CD14-positive monocyte (primary cell): Measurements from ENCODE around the gene SPAG16. TPM values are rescaled to one million over a fixed set of nuclear protein-coding genes. Genes with fewer than 3 reads are reported as not detected.

Source experiments
- DNase-seq, 3 donors: peaks; one replicate each; pipeline ENCODE4 v3.0.0-alpha.2; 2011 to 2022
- H2AFZ ChIP-seq: 2 replicates; pipeline ENCODE4 v1.6.0; 2012; ENCODE audit warnings: mild to moderate bottlenecking, low read depth, low read length, inconsistent platforms; ENCODE audit not compliant: insufficient read depth, poor library complexity, severe bottlenecking
- H3K27ac ChIP-seq, 2 donors: 1 replicate in 1 of 2; 2 replicates in 1 of 2; pipeline ENCODE4 v1.5.1; 2012 to 2013; ENCODE audit warnings: low read length in 2 of 2, control low read depth in 1 of 2, inconsistent platforms in 1 of 2, low read depth in 1 of 2, mild to moderate bottlenecking in 1 of 2
- H3K27me3 ChIP-seq, 2 donors: one replicate each; pipeline versions ENCODE4 v1.6.0 to v1.6.1; 2011 to 2013; ENCODE audit warnings: low read length in 2 of 2; ENCODE audit not compliant: control insufficient read depth in 2 of 2, insufficient read depth in 2 of 2
- H3K36me3 ChIP-seq, 2 donors: replicated peaks in 1 of 2; 1 replicate in 1 of 2; 2 replicates in 1 of 2; pipeline versions ENCODE4 v1.5.1 to v1.6.1; 2012 to 2013; ENCODE audit warnings: low read length in 2 of 2, control low read depth in 1 of 2, inconsistent platforms in 1 of 2, mild to moderate bottlenecking in 1 of 2; ENCODE audit not compliant: insufficient read depth in 2 of 2, control insufficient read depth in 1 of 2
- H3K4me1 ChIP-seq, 2 donors: 1 replicate in 1 of 2; 2 replicates in 1 of 2; pipeline versions ENCODE4 v1.5.1 to v1.6.1; 2012 to 2013; ENCODE audit warnings: low read length in 2 of 2, control low read depth in 1 of 2, inconsistent platforms in 1 of 2, mild to moderate bottlenecking in 1 of 2, moderate library complexity in 1 of 2; ENCODE audit not compliant: insufficient read depth in 2 of 2, control insufficient read depth in 1 of 2
- H3K4me2 ChIP-seq: replicated peaks from 2 replicates; pipeline ENCODE3; 2012; ENCODE audit warnings: low read length, moderate library complexity, mild to moderate bottlenecking; ENCODE audit not compliant: poor library complexity, severe bottlenecking; ENCODE audit errors: extremely low read depth
- H3K4me3 ChIP-seq, 3 experiments: fragments of 200-600 bp in 1 of 3; sonication (generic) in 1 of 3; replicated peaks in 1 of 3; 1 replicate in 2 of 3; 2 replicates in 1 of 3; pipeline ENCODE4 v1.5.1; 2011 to 2013; ENCODE audit warnings: low read length in 3 of 3, mild to moderate bottlenecking in 3 of 3, control low read depth in 2 of 3, low read depth in 2 of 3, inconsistent platforms in 1 of 3, moderate library complexity in 1 of 3
- H3K79me2 ChIP-seq: 2 replicates; pipeline ENCODE4 v1.6.0; 2012; ENCODE audit warnings: mild to moderate bottlenecking, control low read depth, inconsistent platforms, low read length, moderate library complexity; ENCODE audit not compliant: insufficient read depth
- H3K9ac ChIP-seq: 2 replicates; pipeline ENCODE4 v1.6.0; 2017; ENCODE audit warnings: low read length, mild to moderate bottlenecking; ENCODE audit not compliant: insufficient read depth, poor library complexity, severe bottlenecking
- H3K9me3 ChIP-seq, 2 donors: replicated peaks in 1 of 2; 1 replicate in 1 of 2; 2 replicates in 1 of 2; pipeline versions ENCODE4 v1.5.1 to v1.6.1; 2012 to 2013; ENCODE audit warnings: low read length in 2 of 2, control low read depth in 1 of 2; ENCODE audit not compliant: control insufficient read depth in 1 of 2, insufficient read depth in 1 of 2
- H4K20me1 ChIP-seq: 2 replicates; pipeline ENCODE4 v1.6.0; 2012; ENCODE audit warnings: mild to moderate bottlenecking, low read length, control low read depth, moderate library complexity; ENCODE audit not compliant: insufficient read depth
- H3K27ac Mint-ChIP-seq, 7 donors: one replicate each; pipeline ENCODE4 v1.8.0; 2020; ENCODE audit warnings: mild to moderate bottlenecking in 7 of 7, mixed read lengths in 7 of 7, moderate library complexity in 6 of 7, inconsistent platforms in 2 of 7
- H3K27me3 Mint-ChIP-seq, 3 donors: one replicate each; pipeline ENCODE4 v1.8.0; 2021 to 2022; ENCODE audit warnings: low read depth in 3 of 3, mild to moderate bottlenecking in 3 of 3, mixed read lengths in 3 of 3, moderate library complexity in 3 of 3, inconsistent platforms in 1 of 3
- H3K36me3 Mint-ChIP-seq, 2 donors: one replicate each; pipeline ENCODE4 v1.8.0; 2020; ENCODE audit warnings: mixed read lengths in 2 of 2, inconsistent platforms in 1 of 2, mild to moderate bottlenecking in 1 of 2
- H3K4me1 Mint-ChIP-seq: one replicate; pipeline ENCODE4 v1.8.0; 2020; ENCODE audit warnings: mild to moderate bottlenecking, mixed read lengths
- H3K4me3 Mint-ChIP-seq, 2 donors: one replicate each; pipeline ENCODE4 v1.8.0; 2020; ENCODE audit warnings: mild to moderate bottlenecking in 2 of 2, mixed read lengths in 2 of 2, moderate library complexity in 1 of 2
- H3K9me3 Mint-ChIP-seq, 7 donors: one replicate each; pipeline ENCODE4 v1.8.0; 2020 to 2022; ENCODE audit warnings: mixed read lengths in 7 of 7, mild to moderate bottlenecking in 6 of 7, moderate library complexity in 6 of 7, inconsistent platforms in 2 of 7
- WGBS: methylation state at CpG from one replicate; pipeline ENCODE4 v1.1.5; 2013; ENCODE audit warnings: missing lambda C conversion rate; ENCODE audit not compliant: insufficient coverage; 5-methylcytosine and 5-hydroxymethylcytosine counted together
- intact Hi-C, 2 donors: fragments of 100-400 bp; cut with micrococcal nuclease; formaldehyde crosslinking; loops; one replicate each; pipeline versions ENCODE4 v1.15.0 to v1.15.1; 2023
- polyA plus RNA-seq, 3 donors: library from polyadenylated mRNA; depleted of rRNA in 1 of 3; unstranded in 2 of 3; stranded (reverse) in 1 of 3; fragments of 300-500 nt in 2 of 3; fragments of >200 nt in 1 of 3; fragmentation: Illumina TruSeq in 2 of 3; gene quantifications; 1 replicate in 2 of 3; 2 replicates in 1 of 3; pipeline ENCODE4 v1.2.3, GENCODE V29; 2012 to 2021
- TF ChIP-seq, protein P1 (sequence below): fragments of 200-600 bp; IDR thresholded peaks from one replicate; pipeline ENCODE4 v1.8.0; 2022; ENCODE audit warnings: antibody characterized with exemption, mild to moderate bottlenecking

SPAG16 gene
- polyA plus RNA-seq, 3 donors, result 0.12 to 0.30 TPM; not detected in 1

DNA sequence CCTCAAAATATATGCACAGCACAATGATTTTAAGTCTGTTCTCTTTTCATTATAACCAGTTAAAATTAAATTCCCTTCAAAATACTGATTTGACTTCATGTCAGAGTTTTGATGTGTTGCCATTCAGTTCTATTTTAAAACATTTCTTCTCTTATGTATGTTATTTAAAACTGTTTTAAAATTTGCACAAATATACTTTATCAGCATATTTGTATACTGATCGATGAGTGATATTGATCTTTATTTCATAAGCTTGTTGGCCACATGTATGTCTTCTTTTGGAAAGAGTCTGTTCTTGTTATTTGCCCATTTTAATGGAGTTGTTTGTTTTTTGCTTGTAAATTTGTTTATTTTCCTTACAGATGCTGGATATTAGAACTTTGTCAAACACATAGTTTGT, 630.2 kb downstream of the SPAG16 start:
- Histone ChIP-seq H3K9ac (no peak overlapping the region), H3K27me3 (no peaks in the 10 kb centered on the region), H3K27ac (no peak overlapping the region), H3K4me1 (no peaks in the 10 kb centered on the region), H3K9me3 (no peaks in the 10 kb centered on the region), H2AFZ (no peak overlapping the region), H4K20me1 (no peaks in the 10 kb centered on the region), H3K4me2 (no peak overlapping the region), H3K4me3 (no peak overlapping the region), H3K36me3 (no peaks in the 10 kb centered on the region), H3K79me2 (no peaks in the 10 kb centered on the region)
- Mint-ChIP-seq H3K4me3 (no peak overlapping the region), H3K36me3 (no peaks in the 10 kb centered on the region), H3K27ac (no peak overlapping the region), H3K27me3 (peaks cover 0 to 1% (median 0%) of the 10 kb centered on the region in 3 donors), H3K9me3 (peaks cover 4 to 13% (median 7%) of the 10 kb centered on the region in 7 donors), H3K4me1 (no peaks in the 10 kb centered on the region)
- DNase-seq, result no peak
- TF ChIP-seq, protein P1, sequence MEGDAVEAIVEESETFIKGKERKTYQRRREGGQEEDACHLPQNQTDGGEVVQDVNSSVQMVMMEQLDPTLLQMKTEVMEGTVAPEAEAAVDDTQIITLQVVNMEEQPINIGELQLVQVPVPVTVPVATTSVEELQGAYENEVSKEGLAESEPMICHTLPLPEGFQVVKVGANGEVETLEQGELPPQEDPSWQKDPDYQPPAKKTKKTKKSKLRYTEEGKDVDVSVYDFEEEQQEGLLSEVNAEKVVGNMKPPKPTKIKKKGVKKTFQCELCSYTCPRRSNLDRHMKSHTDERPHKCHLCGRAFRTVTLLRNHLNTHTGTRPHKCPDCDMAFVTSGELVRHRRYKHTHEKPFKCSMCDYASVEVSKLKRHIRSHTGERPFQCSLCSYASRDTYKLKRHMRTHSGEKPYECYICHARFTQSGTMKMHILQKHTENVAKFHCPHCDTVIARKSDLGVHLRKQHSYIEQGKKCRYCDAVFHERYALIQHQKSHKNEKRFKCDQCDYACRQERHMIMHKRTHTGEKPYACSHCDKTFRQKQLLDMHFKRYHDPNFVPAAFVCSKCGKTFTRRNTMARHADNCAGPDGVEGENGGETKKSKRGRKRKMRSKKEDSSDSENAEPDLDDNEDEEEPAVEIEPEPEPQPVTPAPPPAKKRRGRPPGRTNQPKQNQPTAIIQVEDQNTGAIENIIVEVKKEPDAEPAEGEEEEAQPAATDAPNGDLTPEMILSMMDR, result no peak
- no CpG with 5 or more reads among the region's 1 CpG for WGBS
- intact Hi-C loops, result no loop called here

DNA sequence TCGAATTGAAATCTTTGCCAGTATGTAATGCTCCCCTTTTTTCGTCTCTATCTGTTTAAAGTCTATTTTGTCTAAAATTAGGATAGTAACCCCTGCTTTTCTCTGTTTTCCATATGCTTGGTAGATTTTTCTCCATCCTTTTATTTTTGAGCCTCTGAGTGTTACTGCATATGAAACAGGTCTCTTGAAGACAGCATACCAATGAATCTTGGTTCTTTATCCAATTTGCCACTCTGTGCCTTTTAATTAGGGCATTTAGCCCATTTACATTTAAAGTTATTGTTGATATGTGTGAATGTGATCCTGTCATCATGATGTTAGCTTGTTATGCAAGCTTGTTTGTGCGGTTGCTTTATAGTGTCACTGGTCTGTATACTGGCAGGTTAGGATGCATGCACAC, 635.8 kb downstream of the SPAG16 start:
- H3K4me3 ChIP-seq, result no peak overlapping the region
- no peaks in the 10 kb centered on the region for H3K4me1 ChIP-seq
- no peak overlapping the region for H3K4me2 ChIP-seq
- no peaks in the 10 kb centered on the region for H3K27me3 ChIP-seq
- H3K4me1 Mint-ChIP-seq, result no peaks in the 10 kb centered on the region
- H3K9me3 Mint-ChIP-seq, result peaks cover 16 to 42% (median 21%) of the 10 kb centered on the region in 7 donors
- H3K4me3 Mint-ChIP-seq, result no peak overlapping the region
- intact Hi-C loops, result no loop called here
- no peaks in the 10 kb centered on the region for H3K79me2 ChIP-seq
- H4K20me1 ChIP-seq, result no peaks in the 10 kb centered on the region
- no peak overlapping the region for H3K27ac ChIP-seq
- no peak overlapping the region for H3K9ac ChIP-seq
- H3K36me3 Mint-ChIP-seq, result no peaks in the 10 kb centered on the region
- no peaks in the 10 kb centered on the region for H3K36me3 ChIP-seq
- H3K9me3 ChIP-seq, result peaks cover 18 to 20% of the 10 kb centered on the region in 2 donors
- WGBS, result 100% methylated on average over 1 of the region's 3 CpGs
- DNase-seq, result no peak
- TF ChIP-seq, protein P1, result no peak
- H2AFZ ChIP-seq, result no peak overlapping the region
- H3K27me3 Mint-ChIP-seq, result peaks cover 0 to 1% (median 0%) of the 10 kb centered on the region in 3 donors
- no peak overlapping the region for H3K27ac Mint-ChIP-seq
